HepG2 (cell line): ENCODE data around the gene LRBA. TPM values are rescaled to one million over a fixed set of nuclear protein-coding genes. Genes with fewer than 3 reads are reported as not detected.

Experiments used
- ATAC-seq: fragments of 200-7000 bp; cut with Tn5 transposase; 3 replicates; pipeline ENCODE4 v1.9.1; 2020; ENCODE audit warnings: mild to moderate bottlenecking, moderate library complexity
- BruUV-seq: library from RNA; stranded (reverse); fragments of 400-500 nt; replicated peaks from 2 replicates; lab custom pipeline; 2021; lab: Mats Ljungman, UMichigan
- CTCF ChIA-PET: fragments of 300-600 bp; formaldehyde crosslinking; extraction: SDS; loops from one replicate; lab custom pipeline; 2021; ENCODE audit warnings: low total read pairs, inconsistent platforms, low intra/inter-chr PET ratio; lab: Yijun Ruan, JAX
- POLR2A ChIA-PET: fragments of 350-600 bp; sonication (Branson Sonifier 250); formaldehyde crosslinking; loops from one replicate; lab custom pipeline; 2020; ENCODE audit warnings: antibody characterized with exemption, inconsistent platforms; lab: Yijun Ruan, JAX
- DNase-seq: peaks from one replicate; pipeline ENCODE4 v3.0.0-alpha.2; 2015; ENCODE audit warnings: low spot score
- FAIRE-seq: peaks from 3 replicates; lab custom pipeline; 2011; peaks lifted over from hg19 to GRCh38; lab: Jason Lieb, UNC
- H2AFZ ChIP-seq: one replicate; pipeline ENCODE4 v1.6.1; 2011; ENCODE audit warnings: low read length, inconsistent platforms
- H3K27ac ChIP-seq: fragments of 300-600 bp; 3 replicates; pipeline ENCODE4 v1.8.0; 2011; ENCODE audit warnings: mixed run types, mild to moderate bottlenecking, mixed read lengths, low read length, inconsistent platforms; ENCODE audit not compliant: insufficient read depth; ENCODE audit errors: extremely low read length
- H3K27me3 ChIP-seq, 2 experiments: fragments of 200-600 bp in 1 of 2; 2 replicates in 1 of 2; 3 replicates in 1 of 2; pipeline versions ENCODE4 v1.6.0 to v1.8.0; 2011; ENCODE audit warnings: low read length in 2 of 2, mild to moderate bottlenecking in 2 of 2, moderate library complexity in 2 of 2, inconsistent platforms in 1 of 2; ENCODE audit not compliant: insufficient read depth in 2 of 2, control insufficient read depth in 1 of 2
- H3K36me3 ChIP-seq, 2 experiments: fragments of 200-600 bp in 1 of 2; replicated peaks in 1 of 2; 2 replicates in 1 of 2; 3 replicates in 1 of 2; pipeline versions ENCODE4 v1.5.1 to v1.8.0; 2011; ENCODE audit warnings: low read length in 2 of 2, inconsistent platforms in 1 of 2; ENCODE audit not compliant: insufficient read depth in 2 of 2, control insufficient read depth in 1 of 2
- H3K4me1 ChIP-seq: 2 replicates; pipeline ENCODE4 v1.5.1; 2012; ENCODE audit warnings: low read length, inconsistent platforms; ENCODE audit not compliant: insufficient read depth
- H3K4me2 ChIP-seq: 2 replicates; pipeline ENCODE4 v1.6.0; 2011; ENCODE audit warnings: low read depth, low read length, inconsistent platforms
- H3K4me3 ChIP-seq, 3 experiments: fragments of 200-600 bp in 1 of 3; sonication (generic), shearing (Covaris generic) in 1 of 3; replicated peaks in 1 of 3; 2 replicates each; pipeline ENCODE4 v1.5.1; 2011 to 2016; ENCODE audit warnings: low read length in 3 of 3, inconsistent platforms in 2 of 3, low read depth in 2 of 3, mild to moderate bottlenecking in 2 of 3, control low read depth in 1 of 3, mixed read lengths in 1 of 3; ENCODE audit not compliant: insufficient read depth in 1 of 3
- H3K79me2 ChIP-seq: one replicate; pipeline ENCODE4 v1.6.1; 2011; ENCODE audit warnings: low read length, inconsistent platforms; ENCODE audit not compliant: insufficient read depth
- H3K9ac ChIP-seq: 2 replicates; pipeline ENCODE4 v1.6.0; 2011; ENCODE audit warnings: mild to moderate bottlenecking, low read depth, low read length, inconsistent platforms; ENCODE audit not compliant: insufficient read depth
- H3K9me3 ChIP-seq: 2 replicates; pipeline ENCODE4 v1.5.1; 2012; ENCODE audit warnings: mild to moderate bottlenecking, low read length
- H4K20me1 ChIP-seq: 2 replicates; pipeline ENCODE4 v1.6.0; 2011; ENCODE audit warnings: inconsistent platforms, mild to moderate bottlenecking, low read length, moderate library complexity; ENCODE audit not compliant: insufficient read depth
- CSRNP1 ChIP-seq: sonication (generic); formaldehyde crosslinking; IDR thresholded peaks from 2 replicates; pipeline ENCODE4 v1.8.1; 2023; ENCODE audit warnings: mild to moderate bottlenecking, missing genetic modification reagents
- HIVEP1 ChIP-seq: sonication (generic); formaldehyde crosslinking; IDR thresholded peaks from 2 replicates; pipeline ENCODE4 v1.4.0; 2020; ENCODE audit warnings: mild to moderate bottlenecking, missing genetic modification reagents
- STAG1 ChIP-seq: sonication (generic); formaldehyde crosslinking; IDR thresholded peaks from 2 replicates; pipeline ENCODE4 v1.4.0; 2020; ENCODE audit warnings: missing genetic modification reagents
- TCF12 ChIP-seq, 2 experiments: fragments of 450-650 bp in 1 of 2; sonication (generic) in 1 of 2; formaldehyde crosslinking in 1 of 2; IDR thresholded peaks; 2 replicates each; pipeline versions ENCODE4 v1.6.1 to v1.8.0; 2017 to 2022; ENCODE audit warnings: antibody characterized with exemption in 1 of 2, mild to moderate bottlenecking in 1 of 2, missing genetic modification reagents in 1 of 2, moderate library complexity in 1 of 2
- ZBTB21 ChIP-seq: sonication (generic); formaldehyde crosslinking; IDR thresholded peaks from 2 replicates; pipeline ENCODE4 v1.4.0; 2020; ENCODE audit warnings: missing genetic modification reagents
- ZFP36 ChIP-seq: fragments of 150-350 bp; IDR thresholded peaks from 2 replicates; pipeline ENCODE4 v1.6.1; 2018; ENCODE audit warnings: borderline replicate concordance, low read length, low read depth; ENCODE audit not compliant: partially characterized antibody
- ZNF276 ChIP-seq: sonication (generic); formaldehyde crosslinking; IDR thresholded peaks from 2 replicates; pipeline ENCODE4 v1.4.0; 2020; ENCODE audit warnings: mild to moderate bottlenecking, low read depth, missing genetic modification reagents
- ZNF292 ChIP-seq: sonication (generic); formaldehyde crosslinking; IDR thresholded peaks from 2 replicates; pipeline ENCODE4 v1.8.1; 2022; ENCODE audit warnings: mild to moderate bottlenecking, low read depth, missing genetic modification reagents, borderline replicate concordance
- WGBS: methylation state at CpG from one replicate; pipeline ENCODE4 v1.1.6; 2017; ENCODE audit warnings: low lambda C conversion rate; 5-methylcytosine and 5-hydroxymethylcytosine counted together
- in situ Hi-C: cut with HindIII; loops from 2 replicates; pipeline ENCODE4 v1.10.0; 2017; ENCODE audit warnings: low pct_unique_long_range_greater_than_20kb; ENCODE audit not compliant: extremely low pct_ligation_motif_present
- intact Hi-C: fragments of 100-400 bp; cut with micrococcal nuclease; formaldehyde crosslinking; loops from one replicate; pipeline ENCODE4 v1.10.0; 2022; ENCODE audit not compliant: unreplicated experiment
- polyA plus RNA-seq, 8 experiments: library from polyadenylated mRNA; depleted of rRNA in 3 of 8; stranded (reverse) in 7 of 8; unstranded in 1 of 8; fragments of >200 nt; fragmentation: Illumina TruSeq in 4 of 8; extraction: Trizol in 4 of 8; gene quantifications; 2 replicates each; pipeline versions ENCODE4 v1.2.1 to v1.2.3, GENCODE V29; 2011 to 2016; ENCODE audit warnings: low read depth in 4 of 8, missing spikeins in 1 of 8, mixed read lengths in 1 of 8; ENCODE audit not compliant: insufficient read depth in 1 of 8
- total RNA-seq, 5 experiments: library from RNA; depleted of rRNA; stranded (reverse); fragments of >200 nt; fragmentation: Illumina TruSeq; extraction: Trizol; gene quantifications; 2 replicates each; pipeline ENCODE4 v1.2.3, GENCODE V29; 2016; ENCODE audit warnings: low read depth in 1 of 5
- TF ChIP-seq, protein P1 (sequence below): sonication (generic); formaldehyde crosslinking; IDR thresholded peaks from 2 replicates; pipeline ENCODE4 v1.5.0; 2020; ENCODE audit warnings: mild to moderate bottlenecking, missing genetic modification reagents, borderline replicate concordance

Gene LRBA
- total and polyA plus RNA-seq, 2 of the 13 experiments (the other 11 are each of a cell fraction or from before 2014, with no cell fraction given), result 21.0 to 37.2 TPM

DNA sequence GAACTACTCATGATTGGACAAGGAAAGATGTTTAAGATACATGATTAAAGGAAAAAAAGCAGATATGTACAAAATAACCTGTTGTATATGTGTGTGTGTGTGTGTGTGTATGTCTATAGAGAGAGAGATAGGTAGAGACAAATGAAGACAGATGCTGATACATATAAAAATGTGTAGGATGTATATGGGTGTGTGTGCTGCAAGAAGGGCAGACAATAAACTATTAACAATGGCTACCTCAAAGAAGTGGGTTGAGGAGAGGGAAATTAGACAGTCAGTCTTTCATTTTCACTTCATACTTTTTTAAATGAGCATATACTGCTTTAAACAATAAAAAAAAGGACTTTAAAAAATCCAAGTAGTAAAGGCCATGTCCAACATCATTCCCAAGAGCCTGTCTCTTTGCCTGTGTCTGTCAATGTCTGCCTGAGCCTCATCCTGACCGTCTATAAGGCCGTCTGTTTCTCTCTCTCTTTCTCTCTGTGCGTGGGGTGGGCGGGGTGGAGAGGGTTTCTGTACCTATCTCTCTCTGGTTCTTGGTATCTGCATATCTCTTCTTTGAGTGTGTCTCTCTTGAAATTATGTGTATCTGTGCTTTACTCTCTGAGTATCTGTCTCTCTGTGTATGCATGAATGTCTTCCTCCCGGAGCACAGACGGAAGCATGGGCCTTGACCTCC, 62.8 kb downstream of the LRBA start:
- Histone ChIP-seq H2AFZ (no peak overlapping the region), H3K36me3 (no peaks in the 10 kb centered on the region), H3K79me2 (peaks cover 18% of the 10 kb centered on the region), H3K9me3 (no peaks in the 10 kb centered on the region), H4K20me1 (no peaks in the 10 kb centered on the region), H3K27me3 (no peaks in the 10 kb centered on the region; a peak in 1 of 5 replicates), H3K4me2 (no peak overlapping the region), H3K27ac (no peak overlapping the region), H3K4me3 (no peak overlapping the region), H3K9ac (no peak overlapping the region), H3K4me1 (peaks cover 19% of the 10 kb centered on the region)
- DNase-seq, result no peak
- BruUV-seq, result no TSS peak
- in situ Hi-C loops, result no loop called here
- no peak for TF ChIP-seq STAG1 (CRISPR knock-in tag)
- TF ChIP-seq CSRNP1 (CRISPR knock-in tag), result no peak
- TF ChIP-seq ZFP36, result no peak
- TF ChIP-seq ZBTB21, result no peak
- no peak for TF ChIP-seq HIVEP1 (CRISPR knock-in tag)
- no peak for TF ChIP-seq ZNF292 (CRISPR knock-in tag)
- TF ChIP-seq ZNF276 (CRISPR knock-in tag), result no peak
- no peak for TF ChIP-seq TCF12 (IDR thresholded peaks at IDR 0.05)
- no peak for TF ChIP-seq TCF12 (CRISPR knock-in tag; IDR thresholded peaks at IDR 0.05)
- TF ChIP-seq, protein P1, sequence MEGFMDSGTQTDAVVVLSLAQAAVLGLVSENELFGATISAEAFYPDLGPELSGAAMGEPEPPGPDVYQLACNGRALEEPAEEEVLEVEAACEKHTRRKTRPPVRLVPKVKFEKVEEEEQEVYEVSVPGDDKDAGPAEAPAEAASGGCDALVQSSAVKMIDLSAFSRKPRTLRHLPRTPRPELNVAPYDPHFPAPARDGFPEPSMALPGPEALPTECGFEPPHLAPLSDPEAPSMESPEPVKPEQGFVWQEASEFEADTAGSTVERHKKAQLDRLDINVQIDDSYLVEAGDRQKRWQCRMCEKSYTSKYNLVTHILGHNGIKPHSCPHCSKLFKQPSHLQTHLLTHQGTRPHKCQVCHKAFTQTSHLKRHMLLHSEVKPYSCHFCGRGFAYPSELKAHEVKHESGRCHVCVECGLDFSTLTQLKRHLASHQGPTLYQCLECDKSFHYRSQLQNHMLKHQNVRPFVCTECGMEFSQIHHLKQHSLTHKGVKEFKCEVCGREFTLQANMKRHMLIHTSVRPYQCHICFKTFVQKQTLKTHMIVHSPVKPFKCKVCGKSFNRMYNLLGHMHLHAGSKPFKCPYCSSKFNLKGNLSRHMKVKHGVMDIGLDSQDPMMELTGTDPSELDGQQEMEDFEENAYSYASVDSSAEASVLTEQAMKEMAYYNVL (CRISPR knock-in tag), result no peak
- no peak for ATAC-seq
- FAIRE-seq, result no peak
- 95% methylated on average over 6 of the region's 6 CpGs for WGBS
- intact Hi-C loops, result no loop called here
- ChIA-PET CTCF (no interaction called here), POLR2A (no interaction called here)
